MM.1S (cell line): ENCODE measurements around the gene RALGPS2.

Source experiments
- DNase-seq: peaks from one replicate; pipeline ENCODE4 v3.0.0-alpha.2; 2015
- H2AFZ ChIP-seq: fragments of 300-600 bp; sonication (generic); 2 replicates; pipeline ENCODE4 v1.6.0; 2016; ENCODE audit warnings: antibody characterized with exemption, low read length
- H3F3A ChIP-seq: fragments of 300-600 bp; sonication (generic); 2 replicates; pipeline ENCODE4 v1.6.1; 2016; ENCODE audit warnings: mild to moderate bottlenecking, antibody characterized with exemption, low read length, moderate library complexity, mixed read lengths; ENCODE audit not compliant: insufficient read depth
- H3K27ac ChIP-seq: fragments of 300-600 bp; sonication (generic); 2 replicates; pipeline ENCODE4 v1.5.1; 2016; ENCODE audit warnings: mild to moderate bottlenecking, low read length
- H3K27me3 ChIP-seq: fragments of 300-600 bp; sonication (generic); replicated peaks from 2 replicates; pipeline ENCODE4 v1.6.0; 2016; ENCODE audit warnings: low read length; ENCODE audit not compliant: insufficient read depth
- H3K36me3 ChIP-seq: fragments of 300-600 bp; sonication (generic); replicated peaks from 2 replicates; pipeline ENCODE4 v1.6.1; 2016; ENCODE audit warnings: mild to moderate bottlenecking, low read length, mixed read lengths; ENCODE audit not compliant: insufficient read depth
- H3K4me1 ChIP-seq: fragments of 300-600 bp; sonication (generic); 2 replicates; pipeline ENCODE4 v1.6.1; 2016; ENCODE audit warnings: low read length, mixed read lengths
- H3K4me2 ChIP-seq: fragments of 300-600 bp; sonication (generic); 2 replicates; pipeline ENCODE4 v1.6.0; 2016; ENCODE audit warnings: low read depth, low read length
- H3K4me3 ChIP-seq: fragments of 300-600 bp; sonication (generic); 2 replicates; pipeline ENCODE4 v1.5.1; 2016; ENCODE audit warnings: low read length, mixed read lengths
- H3K79me2 ChIP-seq: fragments of 300-600 bp; sonication (generic); 2 replicates; pipeline ENCODE4 v1.6.1; 2016; ENCODE audit warnings: mixed run types, low read length, mixed read lengths
- H3K9ac ChIP-seq: fragments of 300-600 bp; sonication (generic); 2 replicates; pipeline ENCODE4 v1.6.1; 2016; ENCODE audit warnings: low read length, mixed read lengths
- H3K9me2 ChIP-seq: fragments of 300-600 bp; sonication (generic); replicated peaks from 2 replicates; pipeline ENCODE4 v1.6.1; 2016; ENCODE audit warnings: mild to moderate bottlenecking, low read length, mixed read lengths; ENCODE audit not compliant: insufficient read depth
- H3K9me3 ChIP-seq: fragments of 300-600 bp; sonication (generic); replicated peaks from 2 replicates; pipeline ENCODE4 v1.6.1; 2016; ENCODE audit warnings: mild to moderate bottlenecking, low read length, mixed read lengths; ENCODE audit not compliant: insufficient read depth
- H4K20me1 ChIP-seq: fragments of 300-600 bp; sonication (generic); 2 replicates; pipeline ENCODE4 v1.6.1; 2016; ENCODE audit warnings: mild to moderate bottlenecking, low read length, moderate library complexity, mixed read lengths; ENCODE audit not compliant: insufficient read depth
- CTCF ChIP-seq: fragments of 300-600 bp; sonication (generic); IDR thresholded peaks from 2 replicates; pipeline ENCODE4 v1.5.1; 2016; ENCODE audit warnings: antibody characterized with exemption, low read length, mixed read lengths
- EZH2 ChIP-seq: fragments of 300-600 bp; sonication (generic); optimal IDR thresholded peaks from 2 replicates; pipeline ENCODE3; 2017; ENCODE audit warnings: low read depth, mild to moderate bottlenecking, antibody characterized with exemption, low read length, mixed read lengths
- EZH2phosphoT487 ChIP-seq: fragments of 300-600 bp; sonication (generic); IDR thresholded peaks from 2 replicates; pipeline ENCODE4 v1.6.1; 2018; ENCODE audit warnings: antibody characterized with exemption, low read length

Gene RALGPS2

GRCh38 chr1:178875936-178876335 lies 150.9 kb downstream of the RALGPS2 start:
- Histone ChIP-seq H2AFZ (no peak overlapping the region), H3K9ac (no peak overlapping the region), H3K27ac (no peak overlapping the region), H3K4me2 (no peak overlapping the region), H4K20me1 (no peaks in the 10 kb centered on the region), H3K36me3 (no peaks in the 10 kb centered on the region), H3K9me3 (no peaks in the 10 kb centered on the region), H3K9me2 (no peaks in the 10 kb centered on the region), H3F3A (no peaks in the 10 kb centered on the region), H3K27me3 (no peaks in the 10 kb centered on the region), H3K79me2 (no peaks in the 10 kb centered on the region), H3K4me1 (no peaks in the 10 kb centered on the region), H3K4me3 (no peak overlapping the region)
- no peak for DNase-seq
- TF ChIP-seq EZH2phosphoT487 (no peak), EZH2 (no peak), CTCF (no peak)

GRCh38 chr1:178877896-178878295 lies 152.9 kb downstream of the RALGPS2 start:
- no peak for TF ChIP-seq CTCF
- no peak for TF ChIP-seq EZH2phosphoT487
- no peak for TF ChIP-seq EZH2
- H3K36me3 ChIP-seq: no peaks in the 10 kb centered on the region
- no peak overlapping the region for H3K27ac ChIP-seq
- no peaks in the 10 kb centered on the region for H3K4me1 ChIP-seq
- no peaks in the 10 kb centered on the region for H3K27me3 ChIP-seq
- H3K79me2 ChIP-seq: no peaks in the 10 kb centered on the region
- no peak overlapping the region for H2AFZ ChIP-seq
- H3K9me3 ChIP-seq: no peaks in the 10 kb centered on the region
- H4K20me1 ChIP-seq: no peaks in the 10 kb centered on the region
- DNase-seq: no peak
- no peaks in the 10 kb centered on the region for H3F3A ChIP-seq
- no peak overlapping the region for H3K4me3 ChIP-seq
- no peak overlapping the region for H3K4me2 ChIP-seq
- H3K9me2 ChIP-seq: no peaks in the 10 kb centered on the region
- no peak overlapping the region for H3K9ac ChIP-seq

- Histone ChIP-seq H3K9ac (no peak overlapping the region), H3K36me3 (no peaks in the 10 kb centered on the region), H2AFZ (no peak overlapping the region), H3K9me2 (no peaks in the 10 kb centered on the region), H4K20me1 (no peaks in the 10 kb centered on the region), H3K27me3 (no peaks in the 10 kb centered on the region), H3K27ac (no peak overlapping the region), H3K9me3 (no peaks in the 10 kb centered on the region), H3F3A (no peaks in the 10 kb centered on the region), H3K4me3 (no peak overlapping the region), H3K79me2 (no peaks in the 10 kb centered on the region), H3K4me1 (no peaks in the 10 kb centered on the region), H3K4me2 (no peak overlapping the region)
- no peak for DNase-seq
- TF ChIP-seq EZH2phosphoT487: no peak
- TF ChIP-seq EZH2: no peak
- no peak for TF ChIP-seq CTCF
Observed at GRCh38 chr1:178881950-178882349, 156.9 kb downstream of the RALGPS2 start.
